Measurements from ENCODE around the gene BTG1.

DNA sequence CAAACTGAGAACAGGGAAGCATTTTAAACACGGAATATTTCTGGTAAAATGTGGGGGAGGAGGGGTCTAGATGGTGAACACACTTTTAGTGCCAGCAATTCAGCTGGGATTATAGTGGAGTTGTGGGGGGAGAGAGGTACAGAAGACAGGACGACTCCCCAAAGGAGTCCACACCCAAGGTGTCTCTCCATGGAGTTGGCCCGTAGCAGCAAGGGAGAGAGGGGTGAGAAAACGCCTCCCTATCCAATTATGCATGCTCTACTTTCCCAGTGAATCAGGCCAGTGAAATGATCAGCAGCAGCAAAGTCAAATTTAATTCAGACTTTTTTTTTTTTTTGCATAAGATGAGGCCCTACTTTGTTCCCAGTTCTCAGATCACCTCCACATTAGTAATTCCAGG lies 38.6 kb downstream of the BTG1 start:
- TF ChIP-seq POLR2A (IDR thresholded peaks at IDR 0.05; ENCODE audit: low read depth, low read length) (no peak), MAFK (IDR thresholded peaks at IDR 0.05; ENCODE audit: low read depth, low read length) (no peak), RCOR1 (IDR thresholded peaks at IDR 0.05; ENCODE audit: insufficient replicate concordance, low read length) (no peak), RAD21 (IDR thresholded peaks at IDR 0.05; ENCODE audit: low read length) (no peak), NFE2L2 (IDR thresholded peaks at IDR 0.05; ENCODE audit: low read depth, low read length) (no peak), MAZ (IDR thresholded peaks at IDR 0.05; ENCODE audit: borderline replicate concordance, low read depth, low read length) (no peak), RFX5 (IDR thresholded peaks at IDR 0.05; ENCODE audit: low read depth, low read length) (no peak), FOS (IDR thresholded peaks at IDR 0.05; ENCODE audit: low read depth, low read length) (no peak), SMC3 (IDR thresholded peaks at IDR 0.05; ENCODE audit: low read depth, low read length) (no peak), MXI1 (IDR thresholded peaks at IDR 0.05; ENCODE audit: borderline replicate concordance, low read depth, low read length) (no peak)
- TF ChIP-seq, protein P1, sequence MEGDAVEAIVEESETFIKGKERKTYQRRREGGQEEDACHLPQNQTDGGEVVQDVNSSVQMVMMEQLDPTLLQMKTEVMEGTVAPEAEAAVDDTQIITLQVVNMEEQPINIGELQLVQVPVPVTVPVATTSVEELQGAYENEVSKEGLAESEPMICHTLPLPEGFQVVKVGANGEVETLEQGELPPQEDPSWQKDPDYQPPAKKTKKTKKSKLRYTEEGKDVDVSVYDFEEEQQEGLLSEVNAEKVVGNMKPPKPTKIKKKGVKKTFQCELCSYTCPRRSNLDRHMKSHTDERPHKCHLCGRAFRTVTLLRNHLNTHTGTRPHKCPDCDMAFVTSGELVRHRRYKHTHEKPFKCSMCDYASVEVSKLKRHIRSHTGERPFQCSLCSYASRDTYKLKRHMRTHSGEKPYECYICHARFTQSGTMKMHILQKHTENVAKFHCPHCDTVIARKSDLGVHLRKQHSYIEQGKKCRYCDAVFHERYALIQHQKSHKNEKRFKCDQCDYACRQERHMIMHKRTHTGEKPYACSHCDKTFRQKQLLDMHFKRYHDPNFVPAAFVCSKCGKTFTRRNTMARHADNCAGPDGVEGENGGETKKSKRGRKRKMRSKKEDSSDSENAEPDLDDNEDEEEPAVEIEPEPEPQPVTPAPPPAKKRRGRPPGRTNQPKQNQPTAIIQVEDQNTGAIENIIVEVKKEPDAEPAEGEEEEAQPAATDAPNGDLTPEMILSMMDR (conservative IDR thresholded peaks at IDR 0.05; ENCODE audit: low read depth, low read length), result no peak
- TF ChIP-seq, protein P2, sequence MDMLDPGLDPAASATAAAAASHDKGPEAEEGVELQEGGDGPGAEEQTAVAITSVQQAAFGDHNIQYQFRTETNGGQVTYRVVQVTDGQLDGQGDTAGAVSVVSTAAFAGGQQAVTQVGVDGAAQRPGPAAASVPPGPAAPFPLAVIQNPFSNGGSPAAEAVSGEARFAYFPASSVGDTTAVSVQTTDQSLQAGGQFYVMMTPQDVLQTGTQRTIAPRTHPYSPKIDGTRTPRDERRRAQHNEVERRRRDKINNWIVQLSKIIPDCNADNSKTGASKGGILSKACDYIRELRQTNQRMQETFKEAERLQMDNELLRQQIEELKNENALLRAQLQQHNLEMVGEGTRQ (IDR thresholded peaks at IDR 0.05; ENCODE audit: low read depth, low read length), result no peak
